Endodermal cell (in vitro differentiated cells): ENCODE data around the gene HOXB3. TPM values are rescaled to one million over a fixed set of nuclear protein-coding genes. Genes with fewer than 3 reads are reported as not detected.

ENCODE experiments used
- DNase-seq: peaks from one replicate; pipeline ENCODE4 v3.0.0-alpha.2; 2017
- H3K27ac ChIP-seq: 2 replicates; pipeline ENCODE4 v1.5.1; 2013; ENCODE audit warnings: mild to moderate bottlenecking, low read depth, low read length, moderate library complexity
- H3K27me3 ChIP-seq: 2 replicates; pipeline ENCODE4 v1.6.1; 2013; ENCODE audit warnings: mild to moderate bottlenecking, low read length, moderate library complexity; ENCODE audit not compliant: insufficient read depth, control insufficient read depth, poor library complexity, severe bottlenecking
- H3K36me3 ChIP-seq: 2 replicates; pipeline ENCODE4 v1.7.0; 2013; ENCODE audit warnings: mild to moderate bottlenecking, low read length, moderate library complexity; ENCODE audit not compliant: control insufficient read depth, insufficient read depth
- H3K4me1 ChIP-seq: one replicate; pipeline ENCODE4 v1.7.0; 2013; ENCODE audit warnings: low read length; ENCODE audit not compliant: control insufficient read depth, insufficient read depth
- H3K4me3 ChIP-seq: 2 replicates; pipeline ENCODE4 v1.5.1; 2013; ENCODE audit warnings: mild to moderate bottlenecking, low read length, moderate library complexity
- H3K9ac ChIP-seq: 2 replicates; pipeline ENCODE4 v1.6.1; 2013; ENCODE audit warnings: mild to moderate bottlenecking, low read length, moderate library complexity; ENCODE audit not compliant: poor library complexity, severe bottlenecking; ENCODE audit errors: extremely low read depth
- H3K9me3 ChIP-seq: 2 replicates; pipeline ENCODE4 v1.6.1; 2013; ENCODE audit warnings: mild to moderate bottlenecking, low read length, moderate library complexity; ENCODE audit not compliant: control insufficient read depth
- H3K27ac Mint-ChIP-seq: 2 replicates; pipeline ENCODE4 v1.8.0; 2020; ENCODE audit warnings: mixed read lengths
- H3K27me3 Mint-ChIP-seq: 2 replicates; pipeline ENCODE4 v1.8.0; 2021; ENCODE audit warnings: mild to moderate bottlenecking, mixed read lengths; ENCODE audit not compliant: insufficient read depth
- H3K36me3 Mint-ChIP-seq: 2 replicates; pipeline ENCODE4 v1.8.0; 2020; ENCODE audit warnings: low read depth, mixed read lengths
- H3K4me1 Mint-ChIP-seq: 2 replicates; pipeline ENCODE4 v1.8.0; 2020; ENCODE audit warnings: mixed read lengths
- H3K4me3 Mint-ChIP-seq: 2 replicates; pipeline ENCODE4 v1.8.0; 2020; ENCODE audit warnings: mild to moderate bottlenecking, moderate library complexity, mixed read lengths
- H3K9me3 Mint-ChIP-seq: 2 replicates; pipeline ENCODE4 v1.8.0; 2020; ENCODE audit warnings: mild to moderate bottlenecking, mixed read lengths
- WGBS, 2 experiments: methylation state at CpG; one replicate each; pipeline versions ENCODE4 v1.1.5 to v1.1.7; 2013; ENCODE audit warnings: missing lambda C conversion rate in 2 of 2, mixed read lengths in 1 of 2; ENCODE audit not compliant: insufficient coverage in 1 of 2, insufficient read length in 1 of 2; 5-methylcytosine and 5-hydroxymethylcytosine counted together
- total RNA-seq, 2 donors: library from RNA; stranded (reverse); fragmentation: NEBNext Ultra II Directional in 1 of 2; extraction: Animal tissue kit (Norgen Biotek cat#: 25700) in 1 of 2; gene quantifications; 2 replicates in 1 of 2; 3 replicates in 1 of 2; pipeline ENCODE4 v1.2.1, GENCODE V29; 2021
- TF ChIP-seq, protein P1 (sequence below): fragments of 200-600 bp; sonication (generic); conservative IDR thresholded peaks from 2 replicates; pipeline ENCODE4 v1.5.0; 2021; ENCODE audit warnings: antibody characterized with exemption, mild to moderate bottlenecking

Gene HOXB3
- total RNA-seq, 2 donors from 2014 or later: not detected

DNA sequence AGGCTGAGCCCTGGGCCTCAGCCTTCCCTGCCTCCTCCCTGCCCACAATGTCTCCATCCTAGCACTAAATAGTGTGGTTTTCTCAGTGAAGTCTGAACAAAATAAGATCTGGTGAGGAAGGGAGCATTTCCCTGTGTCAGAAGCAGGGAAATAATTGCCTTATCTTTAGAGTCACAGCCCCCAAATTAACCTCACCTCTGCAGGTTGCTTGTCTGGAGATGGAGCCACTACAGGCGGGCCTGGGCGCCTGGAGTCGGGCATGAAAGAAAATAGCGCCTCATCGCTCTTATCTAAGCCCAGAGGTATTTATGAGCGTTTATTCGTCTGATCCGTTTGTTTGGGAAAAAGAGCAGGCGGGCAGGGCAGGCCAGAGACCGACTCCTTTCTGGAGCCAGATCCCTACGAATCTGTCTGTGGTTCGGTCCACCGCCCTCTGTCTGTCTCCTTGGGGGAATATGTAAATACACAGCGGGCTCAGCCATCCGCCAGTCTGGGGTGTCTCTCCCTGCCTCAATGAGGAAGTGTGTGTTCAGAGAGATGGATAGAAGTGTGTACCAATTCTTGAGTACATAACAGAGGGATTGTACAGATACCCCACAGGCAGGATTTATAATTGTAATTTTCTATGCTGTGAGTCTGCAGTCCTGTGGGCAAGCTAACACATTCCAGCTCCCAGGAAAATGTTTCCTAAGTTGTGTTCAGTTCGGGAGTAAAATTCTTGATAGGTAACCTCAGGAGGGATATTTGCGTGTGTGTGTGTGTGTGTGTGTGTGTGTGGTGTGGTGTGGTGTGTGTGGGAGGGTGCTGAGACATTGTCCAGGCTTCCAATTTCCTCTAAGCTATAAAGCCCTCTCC lies 10.4 kb upstream of the HOXB3 start:
- H3K4me3 Mint-ChIP-seq: no peak overlapping the region
- H3K27me3 ChIP-seq: peaks cover 100% of the 10 kb centered on the region

DNA sequence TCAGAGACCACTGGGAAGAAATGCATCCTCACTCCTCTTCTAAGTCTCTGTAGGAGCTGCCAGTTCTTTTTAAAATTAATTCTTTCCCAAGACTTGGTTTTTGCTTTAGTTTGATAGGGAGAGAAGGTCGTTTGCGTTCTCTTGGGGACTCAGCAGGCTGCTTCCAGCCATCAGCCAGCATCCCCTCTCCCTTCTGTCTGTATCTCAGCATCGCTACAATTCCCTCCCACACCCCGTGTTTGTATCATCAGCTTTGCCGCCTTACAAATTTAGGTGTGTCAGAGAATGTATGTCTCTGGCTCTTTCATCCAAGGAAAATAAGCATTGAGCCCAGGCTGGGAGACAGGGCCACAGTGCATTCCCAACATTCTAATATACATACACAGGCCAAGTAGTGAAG lies 9.3 kb upstream of the HOXB3 start:
- peaks cover 100% of the 10 kb centered on the region for H3K27me3 Mint-ChIP-seq
- Histone ChIP-seq H3K4me3 (no peak overlapping the region), H3K27ac (no peak overlapping the region), H3K9me3 (no peaks in the 10 kb centered on the region), H3K36me3 (no peaks in the 10 kb centered on the region), H3K27me3 (peaks cover 100% of the 10 kb centered on the region), H3K4me1 (no peaks in the 10 kb centered on the region), H3K9ac (no peak overlapping the region)
- no peak overlapping the region for H3K4me3 Mint-ChIP-seq
- H3K9me3 Mint-ChIP-seq: no peaks in the 10 kb centered on the region
- DNase-seq: no peak
- peaks cover 12% of the 10 kb centered on the region for H3K4me1 Mint-ChIP-seq
- 7 to 27% methylated on average over 3 to 4 of the region's 5 CpGs for WGBS, 2 experiments
- H3K36me3 Mint-ChIP-seq: no peaks in the 10 kb centered on the region
- TF ChIP-seq, protein P1, sequence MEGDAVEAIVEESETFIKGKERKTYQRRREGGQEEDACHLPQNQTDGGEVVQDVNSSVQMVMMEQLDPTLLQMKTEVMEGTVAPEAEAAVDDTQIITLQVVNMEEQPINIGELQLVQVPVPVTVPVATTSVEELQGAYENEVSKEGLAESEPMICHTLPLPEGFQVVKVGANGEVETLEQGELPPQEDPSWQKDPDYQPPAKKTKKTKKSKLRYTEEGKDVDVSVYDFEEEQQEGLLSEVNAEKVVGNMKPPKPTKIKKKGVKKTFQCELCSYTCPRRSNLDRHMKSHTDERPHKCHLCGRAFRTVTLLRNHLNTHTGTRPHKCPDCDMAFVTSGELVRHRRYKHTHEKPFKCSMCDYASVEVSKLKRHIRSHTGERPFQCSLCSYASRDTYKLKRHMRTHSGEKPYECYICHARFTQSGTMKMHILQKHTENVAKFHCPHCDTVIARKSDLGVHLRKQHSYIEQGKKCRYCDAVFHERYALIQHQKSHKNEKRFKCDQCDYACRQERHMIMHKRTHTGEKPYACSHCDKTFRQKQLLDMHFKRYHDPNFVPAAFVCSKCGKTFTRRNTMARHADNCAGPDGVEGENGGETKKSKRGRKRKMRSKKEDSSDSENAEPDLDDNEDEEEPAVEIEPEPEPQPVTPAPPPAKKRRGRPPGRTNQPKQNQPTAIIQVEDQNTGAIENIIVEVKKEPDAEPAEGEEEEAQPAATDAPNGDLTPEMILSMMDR: no peak
- H3K27ac Mint-ChIP-seq: no peak overlapping the region

More for the DNA sequence above, 10.4 kb upstream of the HOXB3 start:
- Histone ChIP-seq H3K4me3 (no peak overlapping the region), H3K4me1 (no peaks in the 10 kb centered on the region), H3K9ac (no peak overlapping the region), H3K9me3 (peaks cover 10% of the 10 kb centered on the region), H3K36me3 (no peaks in the 10 kb centered on the region), H3K27ac (no peak overlapping the region)
- peaks cover 100% of the 10 kb centered on the region for H3K27me3 Mint-ChIP-seq
- H3K9me3 Mint-ChIP-seq: no peaks in the 10 kb centered on the region
- peaks cover 12% of the 10 kb centered on the region for H3K4me1 Mint-ChIP-seq
- TF ChIP-seq, protein P1: no peak
- 7 to 12% methylated on average over 7 to 17 of the region's 17 CpGs for WGBS, 2 experiments
- H3K27ac Mint-ChIP-seq: no peak overlapping the region
- no peaks in the 10 kb centered on the region for H3K36me3 Mint-ChIP-seq
- DNase-seq: no peak

DNA sequence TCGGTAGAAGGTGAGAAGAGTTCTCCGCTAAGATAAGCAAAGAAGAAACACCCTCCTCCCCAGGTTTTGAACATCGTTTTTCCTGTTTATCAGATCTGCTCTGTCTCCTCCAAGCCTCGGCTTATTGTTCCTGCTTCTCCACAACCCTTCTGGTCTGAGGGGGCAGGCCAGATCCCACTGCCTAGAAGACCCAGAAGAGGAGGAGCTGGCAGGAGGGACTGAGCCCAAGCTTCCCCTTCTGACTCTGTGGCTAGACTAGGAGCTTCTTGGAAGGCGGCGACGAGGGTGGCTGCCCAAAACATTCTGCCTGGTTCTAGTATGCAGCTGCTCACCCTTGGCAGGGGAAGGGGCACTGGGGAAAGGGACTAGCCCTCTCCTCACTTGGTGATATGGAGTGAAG lies 8.7 kb upstream of the HOXB3 start:
- H3K9ac ChIP-seq: no peak overlapping the region
- Mint-ChIP-seq H3K9me3 (no peaks in the 10 kb centered on the region), H3K27me3 (peaks cover 100% of the 10 kb centered on the region), H3K36me3 (no peaks in the 10 kb centered on the region), H3K27ac (no peak overlapping the region), H3K4me1 (peaks cover 16% of the 10 kb centered on the region), H3K4me3 (no peak overlapping the region)
- H3K9me3 ChIP-seq: no peaks in the 10 kb centered on the region
- DNase-seq: no peak
- TF ChIP-seq, protein P1: no peak
- peaks cover 100% of the 10 kb centered on the region for H3K27me3 ChIP-seq
- 17 to 20% methylated on average over 1 to 6 of the region's 7 CpGs for WGBS, 2 experiments
- H3K4me1 ChIP-seq: no peaks in the 10 kb centered on the region
- no peak overlapping the region for H3K4me3 ChIP-seq
- no peaks in the 10 kb centered on the region for H3K36me3 ChIP-seq
- H3K27ac ChIP-seq: no peak overlapping the region
